Measurements from ENCODE around the gene RMC1. TPM values are rescaled to one million over a fixed set of nuclear protein-coding genes. Genes with fewer than 3 reads are reported as not detected.

Gene RMC1
- total RNA-seq, 2 experiments from 2014 or later: 46.9 to 48.3 TPM

DNA sequence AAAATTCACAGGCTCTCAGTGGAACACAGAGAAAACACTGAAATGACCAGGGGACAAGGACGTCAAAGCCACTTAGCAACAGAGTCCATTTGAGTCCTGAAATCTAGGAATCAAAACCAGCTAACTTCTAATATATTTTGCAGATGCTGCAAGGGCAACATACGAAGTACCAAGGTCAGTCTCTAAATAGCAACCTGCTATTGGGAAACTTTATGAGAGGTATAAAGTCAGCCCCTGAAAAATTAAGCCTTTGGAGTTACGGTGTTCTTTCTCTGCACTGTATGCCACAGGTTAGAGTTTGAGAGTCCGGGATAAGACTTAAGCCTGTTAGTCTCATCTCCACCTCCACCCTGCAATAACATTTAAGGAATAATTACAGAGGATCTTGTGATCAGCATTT lies 69.7 kb downstream of the RMC1 start:
- TF ChIP-seq, protein P1, sequence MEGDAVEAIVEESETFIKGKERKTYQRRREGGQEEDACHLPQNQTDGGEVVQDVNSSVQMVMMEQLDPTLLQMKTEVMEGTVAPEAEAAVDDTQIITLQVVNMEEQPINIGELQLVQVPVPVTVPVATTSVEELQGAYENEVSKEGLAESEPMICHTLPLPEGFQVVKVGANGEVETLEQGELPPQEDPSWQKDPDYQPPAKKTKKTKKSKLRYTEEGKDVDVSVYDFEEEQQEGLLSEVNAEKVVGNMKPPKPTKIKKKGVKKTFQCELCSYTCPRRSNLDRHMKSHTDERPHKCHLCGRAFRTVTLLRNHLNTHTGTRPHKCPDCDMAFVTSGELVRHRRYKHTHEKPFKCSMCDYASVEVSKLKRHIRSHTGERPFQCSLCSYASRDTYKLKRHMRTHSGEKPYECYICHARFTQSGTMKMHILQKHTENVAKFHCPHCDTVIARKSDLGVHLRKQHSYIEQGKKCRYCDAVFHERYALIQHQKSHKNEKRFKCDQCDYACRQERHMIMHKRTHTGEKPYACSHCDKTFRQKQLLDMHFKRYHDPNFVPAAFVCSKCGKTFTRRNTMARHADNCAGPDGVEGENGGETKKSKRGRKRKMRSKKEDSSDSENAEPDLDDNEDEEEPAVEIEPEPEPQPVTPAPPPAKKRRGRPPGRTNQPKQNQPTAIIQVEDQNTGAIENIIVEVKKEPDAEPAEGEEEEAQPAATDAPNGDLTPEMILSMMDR (IDR thresholded peaks at IDR 0.05): no peak
- Histone ChIP-seq H3K4me1 (ENCODE audit: insufficient read depth, low read length) (peaks cover 45% of the 10 kb centered on the region), H3K27ac (ENCODE audit: low read depth in 1 of 2, low read length in 2 of 2) (peak overlapping the region; percentile 9 to 87), H3K36me3 (ENCODE audit: insufficient read depth, low read length) (peaks cover 30% of the 10 kb centered on the region), H3K4me3 (ENCODE audit: low read length) (no peak overlapping the region), H3K27me3 (ENCODE audit: control insufficient read depth in 1 of 2, insufficient read depth in 2 of 2, low read length in 2 of 2) (no peaks in the 10 kb centered on the region), H3K9me3 (ENCODE audit: control insufficient read depth in 1 of 2, insufficient read depth in 1 of 2, low read length in 2 of 2) (no peaks in the 10 kb centered on the region)
- no peak for ATAC-seq (ENCODE audit: poor library complexity)
- Mint-ChIP-seq H3K4me1 (ENCODE audit: low read depth) (peaks cover 35% of the 10 kb centered on the region), H3K4me3 (no peak overlapping the region), H3K36me3 (ENCODE audit: low read depth) (peaks cover 67% of the 10 kb centered on the region), H3K27ac (peak overlapping the region; percentile 81), H3K9me3 (no peaks in the 10 kb centered on the region), H3K27me3 (no peaks in the 10 kb centered on the region)
- POLR2A ChIA-PET: interaction anchor here (1.5 to 1.7 kb wide), 2 partner anchors 12 to 13 kb away, joined by 7 to 13 read pairs; partner anchors contain the start of gene NPC1
- CTCF ChIA-PET: no interaction called here
- no peak for DNase-seq
- intact Hi-C loops (cut with DNase I, micrococcal nuclease): loop anchor here in 1 of 2 experiments (5.0 kb wide), 1 partner anchor 46 kb away; no protein-coding TSS in a partner anchor

DNA sequence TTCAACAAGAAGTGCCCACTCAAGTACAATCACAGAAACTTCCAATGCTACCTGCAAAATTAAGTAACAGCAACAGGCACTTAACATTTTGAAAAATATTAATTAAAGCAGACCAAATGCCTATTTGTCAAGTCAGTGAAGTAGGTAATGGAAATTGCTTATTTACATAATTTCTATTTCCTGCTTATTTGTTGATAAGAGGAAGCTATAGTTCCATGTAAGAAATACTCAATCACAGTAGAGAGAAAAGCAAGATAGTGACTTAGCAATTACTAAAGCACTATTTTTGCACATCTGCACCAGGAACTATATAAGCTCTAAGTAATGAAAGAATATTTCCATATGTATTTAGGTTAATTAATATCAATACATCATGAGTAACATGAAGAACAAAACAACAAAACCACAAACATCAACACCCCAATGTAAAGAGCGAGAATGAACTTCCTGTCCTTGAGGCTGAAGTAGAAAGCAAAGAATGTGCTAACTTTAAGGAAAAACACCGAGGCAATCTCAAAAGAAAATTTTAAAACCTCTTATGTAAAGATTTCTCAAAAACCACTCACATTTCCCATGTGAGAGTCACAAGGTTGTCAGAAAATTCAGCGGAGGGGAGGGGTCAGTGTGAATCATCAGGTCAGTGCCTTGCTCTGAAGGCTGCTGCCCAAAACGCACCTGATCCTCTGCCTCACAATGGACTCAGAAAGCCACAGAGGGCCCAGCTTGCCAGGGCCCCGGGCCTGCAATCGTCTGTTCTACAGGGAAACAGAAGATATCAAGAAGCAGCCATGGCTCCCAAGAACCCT lies 70.5 kb downstream of the RMC1 start:
- no peaks in the 10 kb centered on the region for H3K27me3 Mint-ChIP-seq
- Histone ChIP-seq H3K27me3 (ENCODE audit: control insufficient read depth in 1 of 2, insufficient read depth in 2 of 2, low read length in 2 of 2) (no peaks in the 10 kb centered on the region), H3K27ac (ENCODE audit: low read depth in 1 of 2, low read length in 2 of 2) (peak overlapping the region; percentile 51 to 87), H3K4me1 (ENCODE audit: insufficient read depth, low read length) (peaks cover 51% of the 10 kb centered on the region), H3K4me3 (ENCODE audit: low read length) (peak overlapping the region; percentile 11), H3K9me3 (ENCODE audit: control insufficient read depth in 1 of 2, insufficient read depth in 1 of 2, low read length in 2 of 2) (no peaks in the 10 kb centered on the region), H3K36me3 (ENCODE audit: insufficient read depth, low read length) (peaks cover 24% of the 10 kb centered on the region)
- ChIA-PET POLR2A (interaction anchor here (0.8 to 1.7 kb wide), 3 partner anchors 12 to 66 kb away, joined by 3 to 13 read pairs (median 4); partner anchors contain the start of gene NPC1), CTCF (interaction anchor here (2.0 kb wide), 1 partner anchor 58 kb away, joined by 4 read pairs; no protein-coding TSS in a partner anchor)
- H3K36me3 Mint-ChIP-seq (ENCODE audit: low read depth): peaks cover 64% of the 10 kb centered on the region
- intact Hi-C loops (cut with DNase I, micrococcal nuclease): loop anchor here in 1 of 2 experiments (5.0 kb wide), 1 partner anchor 47 kb away; no protein-coding TSS in a partner anchor
- ATAC-seq (ENCODE audit: poor library complexity) (peak; percentile 46), DNase-seq (peak in 6 of 14 experiments; percentile 11 to 71 (median 60))
- peak overlapping the region; percentile 7 for H3K4me3 Mint-ChIP-seq
- H3K9me3 Mint-ChIP-seq: no peaks in the 10 kb centered on the region
- TF ChIP-seq, protein P1 (IDR thresholded peaks at IDR 0.05): no peak
- peak overlapping the region; percentile 81 for H3K27ac Mint-ChIP-seq
- peaks cover 41% of the 10 kb centered on the region for H3K4me1 Mint-ChIP-seq (ENCODE audit: low read depth)

GRCh38 chr18:23574611-23575308 lies 71.4 kb downstream of the RMC1 start:
- ATAC-seq (ENCODE audit: poor library complexity) (no peak), DNase-seq (peak in 1 of 14 experiments; percentile 16)
- H3K36me3 Mint-ChIP-seq (ENCODE audit: low read depth): peaks cover 56% of the 10 kb centered on the region
- Histone ChIP-seq H3K4me3 (ENCODE audit: low read length) (peak overlapping the region; percentile 11), H3K9me3 (ENCODE audit: control insufficient read depth in 1 of 2, insufficient read depth in 1 of 2, low read length in 2 of 2) (no peaks in the 10 kb centered on the region), H3K36me3 (ENCODE audit: insufficient read depth, low read length) (peaks cover 23% of the 10 kb centered on the region), H3K27ac (ENCODE audit: low read depth in 1 of 2, low read length in 2 of 2) (peak overlapping the region in 1 of 2 donors; percentile 87), H3K27me3 (ENCODE audit: control insufficient read depth in 1 of 2, insufficient read depth in 2 of 2, low read length in 2 of 2) (no peaks in the 10 kb centered on the region), H3K4me1 (ENCODE audit: insufficient read depth, low read length) (peaks cover 52% of the 10 kb centered on the region)
- peak overlapping the region; percentile 81 for H3K27ac Mint-ChIP-seq
- ChIA-PET POLR2A (interaction anchor here (1.7 kb wide), 1 partner anchor 11 kb away, joined by 13 read pairs; the partner anchor contains the start of gene NPC1), CTCF (interaction anchor here (2.0 kb wide), 1 partner anchor 59 kb away, joined by 4 read pairs; no protein-coding TSS in a partner anchor)
- H3K9me3 Mint-ChIP-seq: no peaks in the 10 kb centered on the region
- peak overlapping the region; percentile 56 for H3K4me3 Mint-ChIP-seq
- no peaks in the 10 kb centered on the region for H3K27me3 Mint-ChIP-seq
- intact Hi-C loops (cut with DNase I, micrococcal nuclease): loop anchor here in 1 of 2 experiments (5.0 kb wide), 1 partner anchor 47 kb away; no protein-coding TSS in a partner anchor
- TF ChIP-seq, protein P1 (IDR thresholded peaks at IDR 0.05): no peak
- H3K4me1 Mint-ChIP-seq (ENCODE audit: low read depth): peaks cover 47% of the 10 kb centered on the region

Data from CD4-positive, alpha-beta T cell (primary cell).